ENCODE results near the gene FAM162A.
"Not testable (repeated sequence)": the region's sequence is repeated elsewhere in the genome, so short reads cannot be mapped to it uniquely, and the experiment has no call there.

Gene FAM162A

GRCh38 chr3:122416966-122417365 lies 33.0 kb downstream of the FAM162A start:
- DNase-seq (ENCODE audit: low read depth in 2 of 2) = no peak

- no peak for DNase-seq (ENCODE audit: low read depth in 2 of 2)
Measured at GRCh38 chr3:122421101-122421500, 37.1 kb downstream of the FAM162A start.

- no peak for DNase-seq (ENCODE audit: low read depth in 2 of 2)
Measured at GRCh38 chr3:122421836-122422235, 37.9 kb downstream of the FAM162A start.

GRCh38 chr3:122427857-122428471 lies 44.0 kb downstream of the FAM162A start:
- no peak for DNase-seq (ENCODE audit: low read depth in 2 of 2)

- DNase-seq (ENCODE audit: low read depth in 2 of 2) = no peak
Measured at GRCh38 chr3:122430371-122430770, 46.4 kb downstream of the FAM162A start.

- DNase-seq (ENCODE audit: low read depth in 2 of 2) = no peak
Measured at GRCh38 chr3:122435950-122436349, 52.0 kb downstream of the FAM162A start.

- no peak for DNase-seq (ENCODE audit: low read depth in 2 of 2)
Measured at GRCh38 chr3:122443090-122443489, 59.1 kb downstream of the FAM162A start.

- DNase-seq (ENCODE audit: low read depth in 2 of 2) = not testable (repeated sequence)
Measured at GRCh38 chr3:122443762-122444490, 59.9 kb downstream of the FAM162A start.

GRCh38 chr3:122444491-122444887 lies 60.5 kb downstream of the FAM162A start:
- not testable (repeated sequence) for DNase-seq (ENCODE audit: low read depth in 2 of 2)

- not testable (repeated sequence) for DNase-seq (ENCODE audit: low read depth in 2 of 2)
Measured at GRCh38 chr3:122448218-122448617, 64.2 kb downstream of the FAM162A start.

GRCh38 chr3:122451371-122451770 lies 67.4 kb downstream of the FAM162A start:
- DNase-seq (ENCODE audit: low read depth in 2 of 2) = no peak

- no peak for DNase-seq (ENCODE audit: low read depth in 2 of 2)
Measured at GRCh38 chr3:122456074-122456473, 72.1 kb downstream of the FAM162A start.

GRCh38 chr3:122457706-122458105 lies 73.7 kb downstream of the FAM162A start:
- DNase-seq (ENCODE audit: low read depth in 2 of 2) = no peak

- no peak for DNase-seq (ENCODE audit: low read depth in 2 of 2)
Measured at GRCh38 chr3:122458992-122459391, 75.0 kb downstream of the FAM162A start.

GRCh38 chr3:122461806-122462205 lies 77.8 kb downstream of the FAM162A start:
- no peak for DNase-seq (ENCODE audit: low read depth in 2 of 2)

Measured in stimulated activated CD8-positive, alpha-beta memory T cell treated with anti-CD3 and anti-CD28 coated beads, Interleukin-2, amount 100 ng/mL, for 1 hour (primary cell).